ENCODE data around the gene SH3PXD2A.
A peak's percentile ranks its signal among the peaks of the same experiment; 100 is the strongest.

Gene SH3PXD2A

GRCh38 chr10:103869336-103869735 is 14.0 kb upstream of the SH3PXD2A start:
- no peak overlapping the region for H3K4me3 ChIP-seq (ENCODE audit: low read depth, low read length)
- no peak for TF ChIP-seq CTCF (IDR thresholded peaks at IDR 0.05; ENCODE audit: control insufficient read depth, extremely low read depth, insufficient read depth)
- DNase-seq (ENCODE audit: low read depth) = no peak

GRCh38 chr10:103868200-103868599 is 12.8 kb upstream of the SH3PXD2A start:
- DNase-seq (ENCODE audit: low read depth) = no peak
- TF ChIP-seq CTCF (IDR thresholded peaks at IDR 0.05; ENCODE audit: control insufficient read depth, extremely low read depth, insufficient read depth) = no peak
- no peak overlapping the region for H3K4me3 ChIP-seq (ENCODE audit: low read depth, low read length)

- DNase-seq (ENCODE audit: low read depth) = no peak
- H3K4me3 ChIP-seq (ENCODE audit: low read depth, low read length) = no peak overlapping the region
- no peak for TF ChIP-seq CTCF (IDR thresholded peaks at IDR 0.05; ENCODE audit: control insufficient read depth, extremely low read depth, insufficient read depth)
These were observed 6.1 kb upstream of the SH3PXD2A start for GRCh38 chr10:103861505-103861904.

- no peak for DNase-seq (ENCODE audit: low read depth)
- peak; percentile 63 for TF ChIP-seq CTCF (IDR thresholded peaks at IDR 0.05; ENCODE audit: control insufficient read depth, extremely low read depth, insufficient read depth)
- no peak overlapping the region for H3K4me3 ChIP-seq (ENCODE audit: low read depth, low read length)
These were observed 4.0 kb upstream of the SH3PXD2A start for GRCh38 chr10:103859161-103860086.

GRCh38 chr10:103858360-103858759 is 3.0 kb upstream of the SH3PXD2A start:
- H3K4me3 ChIP-seq (ENCODE audit: low read depth, low read length) = no peak overlapping the region
- DNase-seq (ENCODE audit: low read depth) = no peak
- no peak for TF ChIP-seq CTCF (IDR thresholded peaks at IDR 0.05; ENCODE audit: control insufficient read depth, extremely low read depth, insufficient read depth)

- no peak for TF ChIP-seq CTCF (IDR thresholded peaks at IDR 0.05; ENCODE audit: control insufficient read depth, extremely low read depth, insufficient read depth)
- H3K4me3 ChIP-seq (ENCODE audit: low read depth, low read length) = no peak overlapping the region
- no peak for DNase-seq (ENCODE audit: low read depth)
These were observed 1.4 kb upstream of the SH3PXD2A start for GRCh38 chr10:103856797-103857170.

Measured in LNCaP clone FGC (cell line).